ENCODE results near the gene HTRA3. TPM values are rescaled to one million over a fixed set of nuclear protein-coding genes. Genes with fewer than 3 reads are reported as not detected.

The HTRA3 gene
- total and polyA plus RNA-seq, 3 donors from 2014 or later: 6.1 to 17.3 (median 12.2) TPM

DNA sequence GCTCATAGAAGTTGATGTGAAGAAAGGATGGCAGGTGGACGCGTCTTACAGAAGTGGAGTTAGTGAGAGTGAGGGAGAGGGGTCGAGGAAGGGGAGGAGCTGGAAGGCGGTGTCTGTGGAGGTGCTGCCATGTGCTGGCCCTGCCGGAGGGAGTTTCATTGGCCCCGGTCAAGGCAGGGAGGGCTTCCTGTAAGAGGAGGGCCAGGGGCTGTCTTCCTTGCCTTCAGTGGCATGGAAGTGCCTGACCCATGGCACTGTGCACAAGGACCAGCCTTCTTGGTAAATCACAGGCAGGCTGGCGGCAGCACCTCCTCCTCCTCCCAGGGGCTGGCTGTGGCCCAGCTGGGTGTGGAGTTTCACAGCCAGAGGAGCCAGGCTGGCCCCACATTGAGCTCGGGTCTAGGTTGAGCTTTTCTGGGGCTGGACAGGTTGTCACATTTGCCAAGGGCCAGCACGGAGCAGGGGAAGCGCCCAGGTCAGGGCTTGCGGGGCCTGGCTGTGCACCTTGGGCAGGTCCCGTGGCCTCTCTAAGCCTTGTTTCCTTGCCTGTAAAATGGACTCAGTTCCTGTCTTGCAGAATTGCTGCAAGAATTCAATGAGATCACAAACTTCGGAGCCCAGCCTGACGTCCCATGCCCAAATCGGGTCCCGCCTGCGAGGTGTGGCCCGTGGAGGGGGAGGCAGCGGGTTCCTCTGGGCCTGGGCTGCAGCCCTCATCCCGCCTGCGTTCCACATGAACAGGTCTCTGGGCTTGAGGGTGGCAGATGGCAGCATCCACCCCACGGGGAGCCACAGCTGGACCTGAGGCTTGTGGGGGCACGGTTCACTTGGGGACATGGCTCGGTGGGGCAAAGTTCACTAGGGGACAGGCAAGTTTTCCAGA is 7.0 kb downstream of the HTRA3 start:
- Histone ChIP-seq H3K27me3 (no peaks in the 10 kb centered on the region), H3K4me3 (no peak overlapping the region), H3K9me3 (no peaks in the 10 kb centered on the region), H3K36me3 (ENCODE audit: low read depth, missing control alignments) (no peaks in the 10 kb centered on the region), H3K4me1 (peaks cover 25% of the 10 kb centered on the region), H3K27ac (no peak overlapping the region)
- intact Hi-C loops (cut with DNase I; ENCODE audit: low total_unique reads): no loop called here
- 78 to 80% methylated on average over 20 to 24 of the region's 24 CpGs for WGBS, 2 donors
- TF ChIP-seq POLR2A (IDR thresholded peaks at IDR 0.05): no peak
- TF ChIP-seq, protein P1, sequence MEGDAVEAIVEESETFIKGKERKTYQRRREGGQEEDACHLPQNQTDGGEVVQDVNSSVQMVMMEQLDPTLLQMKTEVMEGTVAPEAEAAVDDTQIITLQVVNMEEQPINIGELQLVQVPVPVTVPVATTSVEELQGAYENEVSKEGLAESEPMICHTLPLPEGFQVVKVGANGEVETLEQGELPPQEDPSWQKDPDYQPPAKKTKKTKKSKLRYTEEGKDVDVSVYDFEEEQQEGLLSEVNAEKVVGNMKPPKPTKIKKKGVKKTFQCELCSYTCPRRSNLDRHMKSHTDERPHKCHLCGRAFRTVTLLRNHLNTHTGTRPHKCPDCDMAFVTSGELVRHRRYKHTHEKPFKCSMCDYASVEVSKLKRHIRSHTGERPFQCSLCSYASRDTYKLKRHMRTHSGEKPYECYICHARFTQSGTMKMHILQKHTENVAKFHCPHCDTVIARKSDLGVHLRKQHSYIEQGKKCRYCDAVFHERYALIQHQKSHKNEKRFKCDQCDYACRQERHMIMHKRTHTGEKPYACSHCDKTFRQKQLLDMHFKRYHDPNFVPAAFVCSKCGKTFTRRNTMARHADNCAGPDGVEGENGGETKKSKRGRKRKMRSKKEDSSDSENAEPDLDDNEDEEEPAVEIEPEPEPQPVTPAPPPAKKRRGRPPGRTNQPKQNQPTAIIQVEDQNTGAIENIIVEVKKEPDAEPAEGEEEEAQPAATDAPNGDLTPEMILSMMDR (IDR thresholded peaks at IDR 0.05): no peak
- no peak for DNase-seq

DNA sequence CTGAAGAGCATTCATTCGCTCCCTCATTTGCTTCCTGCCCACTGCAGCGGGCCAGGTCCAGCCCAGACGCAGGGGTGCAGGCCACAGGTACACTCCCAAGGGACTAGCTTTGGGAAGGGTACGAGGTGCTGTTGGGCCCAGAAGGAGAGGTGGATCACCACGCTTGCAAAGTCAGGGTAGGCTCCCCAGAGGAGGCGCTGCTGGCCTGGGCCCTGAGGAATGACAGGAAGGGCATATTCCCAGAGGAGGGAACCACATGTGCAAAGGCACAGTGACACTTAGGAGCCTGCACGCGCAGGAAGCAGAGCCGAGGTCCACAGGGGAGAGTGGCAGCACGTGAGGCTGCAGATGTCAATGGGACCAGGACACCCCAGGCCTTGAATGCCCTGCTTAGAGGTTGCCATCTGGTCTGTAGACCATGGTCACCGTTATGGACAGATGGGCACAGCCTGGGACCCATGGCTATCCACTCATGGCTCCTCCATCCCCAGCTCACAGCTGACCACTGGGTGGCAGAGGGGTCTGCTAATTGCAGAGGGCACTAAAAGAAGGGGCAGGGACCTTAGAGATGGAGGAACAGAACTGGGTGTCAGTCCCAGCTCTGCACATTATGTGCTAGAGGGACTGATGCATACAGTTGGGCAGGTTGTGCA is 7.9 kb downstream of the HTRA3 start:
- intact Hi-C loops (cut with DNase I; ENCODE audit: low total_unique reads): no loop called here
- TF ChIP-seq, protein P1 (IDR thresholded peaks at IDR 0.05): no peak
- TF ChIP-seq POLR2A (IDR thresholded peaks at IDR 0.05): no peak
- Histone ChIP-seq H3K4me1 (peaks cover 29% of the 10 kb centered on the region), H3K36me3 (ENCODE audit: low read depth, missing control alignments) (no peaks in the 10 kb centered on the region), H3K27ac (no peak overlapping the region), H3K27me3 (no peaks in the 10 kb centered on the region), H3K9me3 (no peaks in the 10 kb centered on the region), H3K4me3 (no peak overlapping the region)
- 94% methylated on average over 10 to 11 of the region's 11 CpGs for WGBS, 2 donors
- no peak for DNase-seq

DNA sequence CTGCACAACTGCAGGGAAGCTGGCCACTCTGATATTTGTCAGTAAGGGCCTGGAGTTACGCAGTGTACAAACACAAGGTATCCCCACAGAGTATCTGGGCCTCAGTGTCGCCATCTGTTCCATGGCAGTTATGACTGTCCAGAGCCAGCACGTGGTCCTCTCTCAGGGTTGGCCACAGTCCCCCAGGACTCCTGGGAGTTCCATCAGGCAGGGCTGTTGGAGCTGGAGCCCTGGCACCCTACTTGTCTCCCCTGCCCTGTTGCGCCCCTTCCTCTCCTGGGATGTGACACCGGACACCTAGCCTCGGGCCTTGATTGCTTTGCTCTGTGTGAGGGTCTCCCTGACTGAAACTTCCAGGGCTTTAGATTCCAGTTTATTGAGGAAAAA is 8.4 kb downstream of the HTRA3 start:
- no peaks in the 10 kb centered on the region for H3K27me3 ChIP-seq
- 80 to 82% methylated on average over 6 of the region's 6 CpGs for WGBS, 2 donors
- no peaks in the 10 kb centered on the region for H3K9me3 ChIP-seq
- no peaks in the 10 kb centered on the region for H3K36me3 ChIP-seq (ENCODE audit: low read depth, missing control alignments)
- H3K4me1 ChIP-seq: peaks cover 24% of the 10 kb centered on the region
- DNase-seq: no peak
- H3K27ac ChIP-seq: no peak overlapping the region
- intact Hi-C loops (cut with DNase I; ENCODE audit: low total_unique reads): no loop called here
- TF ChIP-seq POLR2A (IDR thresholded peaks at IDR 0.05): no peak
- TF ChIP-seq, protein P1 (IDR thresholded peaks at IDR 0.05): no peak
- no peak overlapping the region for H3K4me3 ChIP-seq

DNA sequence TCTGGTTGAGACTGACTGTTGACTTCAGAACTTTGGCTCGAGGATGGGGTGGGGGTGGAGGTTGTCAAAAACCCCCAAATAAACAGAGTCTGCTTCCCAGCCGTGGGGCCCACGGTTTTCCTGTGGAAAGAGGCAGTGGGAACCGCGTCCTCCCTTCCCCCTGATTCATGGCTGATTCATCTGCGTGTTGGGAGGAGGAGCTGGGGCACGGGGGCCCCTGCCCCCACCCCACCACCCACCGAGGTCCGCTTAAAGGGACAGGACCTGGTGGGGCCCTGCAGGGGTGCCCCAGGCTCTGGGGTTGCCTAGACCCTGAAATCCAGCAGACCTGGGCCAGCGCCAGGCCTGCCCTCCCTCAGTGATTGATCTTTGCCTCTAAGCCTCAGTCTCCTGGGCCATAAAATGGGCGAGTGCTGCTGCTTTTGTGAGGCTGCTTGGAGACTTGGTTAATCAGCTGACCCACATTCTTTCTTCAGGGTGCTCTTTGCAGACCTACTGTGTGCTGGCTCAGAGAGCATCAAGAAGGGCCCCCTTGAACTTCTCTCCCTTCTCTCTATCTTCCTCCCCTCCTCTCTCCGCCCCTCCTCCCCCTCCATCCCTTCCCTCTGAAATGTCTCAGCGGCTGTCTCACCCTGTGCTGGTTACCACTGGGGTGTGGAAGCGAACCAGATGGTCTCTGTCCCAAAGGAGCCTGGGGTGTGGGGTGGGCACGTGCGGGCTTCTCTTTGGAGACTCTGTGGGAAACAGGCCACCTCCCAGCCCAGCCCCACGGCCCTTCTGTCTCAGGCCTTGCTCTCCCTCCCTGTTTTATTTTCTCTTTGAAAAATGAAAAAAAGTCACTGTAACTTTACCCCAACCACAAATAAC is 9.1 kb downstream of the HTRA3 start:
- Histone ChIP-seq H3K4me1 (peaks cover 21% of the 10 kb centered on the region), H3K36me3 (ENCODE audit: low read depth, missing control alignments) (no peaks in the 10 kb centered on the region), H3K27me3 (no peaks in the 10 kb centered on the region), H3K9me3 (no peaks in the 10 kb centered on the region), H3K27ac (no peak overlapping the region), H3K4me3 (no peak overlapping the region)
- no peak for TF ChIP-seq POLR2A (IDR thresholded peaks at IDR 0.05)
- TF ChIP-seq, protein P1 (IDR thresholded peaks at IDR 0.05): no peak
- intact Hi-C loops (cut with DNase I; ENCODE audit: low total_unique reads): no loop called here
- DNase-seq: no peak
- WGBS, 2 donors: 49% methylated on average over 15 to 17 of the region's 17 CpGs
